HG02678 (cell line): ENCODE measurements around the gene INPP4A.

ENCODE experiments used
- ATAC-seq: cut with Tn5 transposase; IDR thresholded peaks from one replicate; pipeline ENCODE4 v1.9.1; 2021; ENCODE audit warnings: mild to moderate bottlenecking, moderate library complexity; ENCODE audit not compliant: unreplicated experiment

The INPP4A gene

DNA sequence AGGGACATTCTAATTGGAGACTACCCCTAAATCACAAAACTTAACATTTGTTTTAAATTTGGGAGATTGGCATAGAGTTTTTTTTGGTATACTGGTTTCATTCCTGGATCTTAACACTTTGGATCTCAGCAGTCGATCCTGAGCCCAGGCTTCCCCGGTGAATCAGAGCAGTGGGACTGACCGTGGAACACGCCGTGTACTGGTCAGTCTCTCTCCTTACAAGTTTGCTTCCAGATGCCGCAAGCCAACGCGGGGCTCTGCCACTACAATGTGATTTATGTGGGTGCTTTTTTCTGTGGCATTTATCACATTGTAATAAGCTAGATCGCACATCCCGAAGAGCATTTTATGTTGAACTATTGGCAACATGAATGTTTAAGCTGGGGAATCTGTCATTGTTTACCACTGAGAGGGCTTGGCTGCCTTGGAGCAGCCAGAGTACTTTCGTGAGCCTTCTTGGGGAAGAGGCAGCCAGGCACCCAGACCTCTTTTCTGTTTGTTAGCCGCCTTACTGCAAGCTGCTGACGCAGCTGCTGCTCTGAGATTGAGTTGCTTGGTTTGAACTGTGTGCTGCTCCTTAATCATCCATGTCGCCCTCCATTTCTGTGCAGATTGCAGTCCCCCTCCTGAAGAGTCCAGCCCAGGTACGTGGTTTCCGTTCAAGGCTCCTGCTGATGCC lies 114.3 kb downstream of the INPP4A start:
- no peak for ATAC-seq

DNA sequence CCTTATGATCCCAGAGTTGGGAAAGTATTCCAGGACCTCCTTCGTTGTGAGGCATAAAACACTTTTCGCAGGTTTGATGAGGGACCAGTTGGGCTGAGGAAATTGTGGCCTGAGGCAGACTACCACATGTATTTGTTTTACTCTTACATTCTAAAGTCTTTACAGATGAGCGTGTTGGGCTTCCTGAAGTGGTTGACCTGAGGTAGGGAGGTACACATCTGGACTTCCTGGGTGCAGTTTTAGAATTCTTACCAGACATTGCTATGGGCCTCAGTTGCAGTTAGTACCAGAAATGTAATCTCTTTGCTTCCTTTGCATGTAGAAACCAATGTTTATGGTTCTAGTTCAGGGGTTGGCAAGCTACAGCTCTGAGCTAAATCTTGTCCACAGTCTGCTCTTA lies 114.9 kb downstream of the INPP4A start:
- ATAC-seq: no peak

DNA sequence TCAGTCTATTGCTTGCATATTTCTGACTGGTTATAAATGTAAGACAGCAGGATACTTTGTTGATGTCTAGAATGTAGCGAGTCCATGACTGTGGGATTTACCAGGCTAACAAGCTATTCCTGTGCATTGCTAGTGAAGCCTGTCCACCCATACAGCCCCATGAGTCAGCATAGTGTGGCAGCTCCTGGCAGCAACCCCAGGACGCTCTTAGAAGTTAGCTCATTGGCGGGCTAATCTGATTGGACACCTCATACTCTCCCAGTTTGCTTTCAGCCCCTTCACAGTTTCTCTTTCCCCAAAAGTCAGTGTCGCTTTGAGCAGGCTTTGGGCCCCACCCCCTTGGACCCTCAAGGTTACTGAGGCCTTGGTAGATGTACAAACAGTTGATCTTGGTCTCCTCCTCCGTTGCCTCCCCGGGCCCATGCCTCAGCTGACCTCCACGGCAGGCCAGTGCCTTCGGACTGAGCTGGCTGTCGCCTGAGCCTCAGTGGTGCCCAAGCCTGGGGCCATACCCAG lies 115.7 kb downstream of the INPP4A start:
- no peak for ATAC-seq

DNA sequence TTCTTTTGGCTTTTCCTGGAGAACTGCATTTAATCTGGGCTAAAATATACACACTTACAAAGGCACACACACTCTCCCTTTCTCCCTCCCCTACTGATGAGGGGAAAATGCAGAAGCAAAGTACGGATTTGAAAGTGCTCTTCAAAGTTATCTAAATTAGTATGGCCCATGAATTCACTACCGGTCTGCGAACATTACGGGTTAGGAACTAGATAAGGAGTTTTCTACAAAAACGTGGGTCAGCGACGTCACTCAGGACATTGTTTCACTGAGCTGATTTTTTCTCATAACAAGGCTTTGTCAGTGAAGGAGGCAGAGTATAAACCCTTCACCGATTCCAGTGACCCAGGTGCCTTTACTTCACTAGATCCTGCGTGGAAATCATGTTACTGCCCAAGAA lies 116.4 kb downstream of the INPP4A start:
- ATAC-seq: no peak

DNA sequence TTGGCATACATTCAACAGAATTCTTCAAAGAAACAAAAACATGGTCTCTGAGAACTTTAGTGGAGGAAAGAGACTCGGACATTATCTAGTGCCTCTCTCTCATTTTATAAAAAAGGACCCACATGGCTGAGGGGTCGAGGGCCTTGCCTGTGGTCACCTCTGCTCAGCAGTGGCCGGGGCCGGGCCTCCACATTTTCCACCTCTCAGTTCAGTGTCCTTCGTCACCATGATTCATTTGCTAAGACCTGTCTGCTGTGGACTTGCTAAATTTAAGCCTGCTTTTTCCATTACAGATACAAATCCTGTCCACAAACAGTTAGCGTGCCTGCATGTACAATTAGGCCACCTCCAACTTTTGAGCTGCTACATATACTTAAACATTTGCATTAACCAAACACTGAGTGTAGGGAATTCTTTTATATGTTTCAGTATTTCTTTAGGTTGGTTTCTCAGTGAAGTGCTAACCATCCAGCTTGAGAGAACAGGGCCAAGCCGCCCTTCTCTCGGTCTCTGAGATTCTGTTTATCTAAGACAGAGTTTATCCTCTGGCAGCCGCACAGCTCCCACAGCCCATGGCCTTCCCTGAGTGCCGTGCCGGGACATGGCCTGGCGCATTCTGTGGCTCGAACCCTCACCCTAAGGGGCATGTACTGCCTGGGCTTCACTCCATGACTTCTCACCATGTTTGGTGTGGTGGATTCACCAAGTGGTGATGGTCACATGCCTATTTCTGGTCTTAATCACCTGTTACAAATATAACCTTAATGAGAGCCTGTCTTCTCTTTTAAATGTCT lies 117.4 kb downstream of the INPP4A start:
- ATAC-seq: no peak

DNA sequence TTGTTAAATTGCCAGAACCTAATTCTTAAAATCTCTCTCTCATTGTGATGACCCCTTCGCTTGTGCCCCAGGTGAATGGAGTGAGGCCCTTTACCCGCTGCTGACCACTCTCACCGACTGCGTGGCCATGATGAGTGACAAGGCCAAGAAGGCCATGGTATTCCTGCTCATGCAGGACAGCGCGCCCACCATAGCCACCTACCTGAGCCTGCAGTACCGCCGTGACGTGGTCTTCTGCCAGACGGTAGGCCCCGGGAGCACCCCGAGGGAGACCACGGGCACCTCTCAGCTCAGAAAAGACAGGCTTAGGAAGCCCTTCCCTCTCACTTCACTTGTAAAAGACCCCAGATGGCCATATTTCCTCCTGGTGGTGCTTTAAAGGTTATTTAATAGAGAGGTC lies 118.7 kb downstream of the INPP4A start:
- no peak for ATAC-seq

DNA sequence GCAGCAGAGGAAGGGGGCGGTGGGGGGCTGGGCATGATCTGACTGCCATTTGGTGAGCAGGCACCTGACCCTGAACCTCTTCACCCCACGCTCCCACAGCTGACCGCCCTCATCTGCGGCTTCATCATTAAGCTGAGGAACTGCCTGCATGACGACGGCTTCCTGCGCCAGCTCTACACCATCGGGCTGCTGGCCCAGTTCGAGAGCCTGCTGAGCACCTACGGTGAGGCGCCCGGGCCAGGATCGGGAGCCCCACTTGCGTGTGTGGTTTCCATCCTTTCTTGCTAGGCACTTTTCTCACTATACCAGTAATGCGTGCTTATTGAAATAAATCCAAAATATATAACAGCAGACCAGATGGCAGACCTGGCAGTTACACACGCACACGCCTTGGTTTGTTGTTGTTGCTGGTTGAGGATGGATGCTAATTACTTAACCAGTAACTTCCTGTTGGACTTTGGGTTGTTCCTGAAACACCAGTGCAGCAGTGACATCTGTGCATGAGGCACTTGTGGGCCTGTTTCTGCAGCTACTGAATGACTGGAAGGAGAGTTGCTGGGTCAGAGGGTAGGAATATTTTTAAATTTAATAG lies 120.0 kb downstream of the INPP4A start:
- ATAC-seq: no peak

DNA sequence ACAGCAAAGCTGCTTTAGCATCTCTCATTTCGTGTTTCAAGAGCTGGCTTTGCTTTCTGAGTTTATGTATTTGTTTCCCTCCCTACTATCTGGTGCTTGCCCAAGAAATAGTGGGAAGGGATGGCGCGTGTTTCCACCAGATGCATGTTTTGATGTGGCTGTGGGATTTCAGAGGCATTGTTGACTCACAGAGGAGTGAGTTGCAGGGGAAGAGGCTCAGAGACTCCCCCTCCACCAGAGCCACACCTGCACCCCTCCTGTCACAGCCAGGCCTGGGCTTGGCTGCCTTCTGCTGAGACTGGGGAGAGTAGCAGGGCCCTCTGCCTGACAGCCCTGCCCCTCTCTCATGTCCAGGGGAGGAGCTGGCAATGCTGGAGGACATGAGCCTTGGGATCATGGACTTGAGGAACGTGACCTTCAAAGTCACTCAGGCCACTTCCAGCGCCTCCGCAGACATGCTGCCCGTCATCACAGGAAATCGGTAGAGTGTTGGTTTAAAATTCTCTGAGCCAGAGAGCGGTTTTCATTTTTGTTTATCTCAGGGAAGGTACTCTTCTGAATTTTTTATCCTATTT lies 120.7 kb downstream of the INPP4A start:
- no peak for ATAC-seq

DNA sequence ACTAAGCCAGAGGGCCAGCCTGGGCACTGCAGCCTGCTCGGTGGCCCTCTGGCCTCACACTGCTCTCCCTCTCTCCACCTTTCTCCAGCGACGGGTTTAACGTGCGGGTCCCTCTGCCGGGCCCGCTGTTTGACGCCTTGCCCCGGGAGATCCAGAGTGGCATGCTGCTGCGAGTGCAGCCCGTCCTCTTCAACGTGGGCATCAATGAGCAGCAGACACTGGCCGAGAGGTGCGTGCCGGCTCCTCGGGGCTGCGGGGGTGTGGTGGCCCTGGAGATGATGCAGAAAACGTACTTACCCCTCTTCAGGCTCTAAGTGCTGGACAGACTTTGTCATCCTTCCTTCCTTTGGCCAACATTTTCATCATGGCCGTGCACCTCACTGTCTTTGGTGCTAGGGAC lies 121.3 kb downstream of the INPP4A start:
- ATAC-seq: no peak

DNA sequence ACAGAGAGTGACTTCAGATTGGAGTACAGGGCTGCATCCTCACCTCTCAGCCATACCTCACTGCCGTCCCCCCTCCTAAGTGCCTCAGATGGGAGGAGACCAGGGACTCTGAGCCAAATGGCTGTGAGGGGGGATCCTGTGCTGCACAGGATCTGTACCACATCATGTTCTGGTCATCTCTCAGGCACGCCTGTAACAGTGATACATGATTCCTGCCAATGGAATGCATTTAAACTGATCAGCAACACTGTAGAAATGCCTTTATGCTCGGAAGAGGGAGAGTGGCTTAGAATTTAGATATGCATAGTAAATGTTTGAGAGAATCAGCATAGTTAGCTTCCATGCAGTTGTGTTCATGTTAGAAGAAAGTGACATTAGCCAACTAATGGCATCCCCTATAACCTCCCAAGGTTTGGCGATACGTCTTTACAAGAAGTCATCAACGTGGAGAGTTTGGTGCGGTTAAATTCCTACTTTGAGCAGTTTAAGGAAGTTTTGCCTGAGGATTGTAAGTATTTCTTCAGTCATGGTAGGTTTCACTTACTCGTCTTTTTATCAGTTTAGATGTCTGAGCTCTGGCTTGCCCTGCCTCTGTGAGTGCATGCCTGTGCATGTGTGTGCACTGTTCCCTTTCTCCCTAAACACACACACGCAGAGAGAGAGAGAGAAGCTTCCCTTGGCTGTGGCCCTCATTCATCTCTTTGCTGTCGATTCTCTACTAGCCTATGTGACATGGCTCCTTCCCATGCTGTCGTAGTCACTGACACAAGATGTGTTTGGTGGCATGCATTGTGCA lies 123.7 kb downstream of the INPP4A start:
- no peak for ATAC-seq

DNA sequence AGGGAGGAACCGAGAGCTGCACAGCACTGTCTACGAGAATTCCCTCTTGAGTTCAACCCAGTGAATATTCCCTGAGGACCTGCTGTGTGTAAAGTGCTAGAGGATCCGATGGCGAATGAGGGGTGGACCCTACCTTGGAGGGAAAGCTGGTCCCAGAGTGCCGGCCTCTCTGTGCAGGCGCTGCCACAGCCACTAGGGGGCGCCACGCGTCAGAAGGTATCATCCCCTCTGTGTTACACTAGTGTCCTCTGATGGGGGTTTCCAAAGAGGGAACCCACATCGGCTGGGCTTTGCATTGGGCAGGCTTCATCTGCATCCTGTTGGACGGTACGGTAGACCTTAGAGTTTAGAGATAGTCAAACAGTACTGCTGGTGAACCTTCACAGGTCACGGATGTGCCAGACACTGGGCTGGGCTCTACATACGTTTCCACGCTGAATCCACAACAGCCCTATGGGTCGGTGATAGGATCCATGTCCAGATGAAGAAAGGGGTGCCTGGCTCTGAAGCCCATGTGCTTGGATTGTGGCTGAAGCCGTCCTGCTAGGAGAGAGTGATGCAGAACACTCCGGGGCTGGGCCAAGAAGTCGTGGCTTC lies 124.6 kb downstream of the INPP4A start:
- ATAC-seq: no peak

DNA sequence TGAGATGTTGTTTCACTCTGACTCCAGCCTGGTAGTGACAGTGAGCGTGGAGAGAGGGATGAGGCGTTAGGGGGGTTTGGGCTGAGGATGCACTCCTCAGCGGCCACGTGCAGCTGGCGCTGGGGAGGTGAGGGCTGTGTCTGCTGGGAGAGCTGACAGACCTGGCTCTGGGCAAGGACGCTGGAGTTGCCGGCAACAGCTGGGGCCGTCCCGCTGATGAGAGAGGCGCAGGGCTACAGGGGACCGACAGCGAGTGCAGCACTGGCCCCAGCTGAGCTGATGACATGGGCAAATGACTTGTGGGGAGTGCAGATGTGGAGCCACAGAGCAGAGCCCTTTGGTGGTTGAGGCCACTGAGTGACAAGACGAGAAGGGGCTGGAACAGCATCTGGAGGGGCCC lies 125.3 kb downstream of the INPP4A start:
- no peak for ATAC-seq

DNA sequence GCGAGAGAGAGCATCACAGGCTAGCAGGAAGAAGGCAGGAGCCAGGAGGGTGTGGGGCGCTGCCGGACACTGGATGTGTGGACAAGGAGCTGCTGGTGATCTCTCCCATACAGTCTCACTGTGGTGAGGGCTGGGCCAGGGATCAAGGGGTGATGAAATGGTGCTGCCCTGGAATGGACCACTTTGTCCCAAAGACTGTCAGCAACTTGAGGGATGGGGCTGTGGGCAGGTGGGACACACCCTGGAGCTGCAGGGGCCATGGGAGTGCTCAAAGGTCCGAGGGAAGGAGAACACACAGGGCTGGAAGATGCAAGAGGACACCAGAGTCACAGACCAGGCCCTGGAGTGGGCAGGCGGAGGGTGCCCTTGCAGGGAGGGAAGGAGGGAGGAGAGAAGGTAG lies 125.7 kb downstream of the INPP4A start:
- no peak for ATAC-seq

DNA sequence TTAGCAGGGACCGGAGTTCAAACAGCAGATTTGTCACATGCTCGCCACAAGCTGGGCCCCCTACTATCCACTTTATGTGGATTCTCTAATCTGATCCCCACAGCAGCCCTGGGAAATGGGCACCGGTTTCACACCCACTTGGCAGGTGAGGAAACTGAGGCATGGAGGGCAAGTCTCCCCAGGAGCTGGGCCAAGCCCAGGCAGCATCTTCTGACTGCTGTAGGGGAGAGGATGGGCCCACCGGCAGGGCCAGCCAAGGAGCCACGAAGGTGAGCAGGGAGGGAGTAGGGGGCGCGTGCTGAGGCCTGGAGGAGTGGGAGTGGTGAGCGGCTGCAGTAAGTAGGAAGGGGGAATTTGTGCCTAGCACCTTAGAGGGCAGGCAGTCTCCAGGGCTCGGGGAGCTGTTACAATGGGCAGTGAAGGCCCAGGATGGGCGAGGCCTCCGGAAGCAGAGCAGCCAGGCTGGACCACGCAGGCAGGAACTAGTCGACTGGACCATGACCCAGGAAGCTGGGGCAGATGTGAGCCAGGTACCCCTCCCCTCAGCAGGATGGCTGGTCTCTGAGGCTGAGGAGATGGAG lies 126.6 kb downstream of the INPP4A start:
- no peak for ATAC-seq

DNA sequence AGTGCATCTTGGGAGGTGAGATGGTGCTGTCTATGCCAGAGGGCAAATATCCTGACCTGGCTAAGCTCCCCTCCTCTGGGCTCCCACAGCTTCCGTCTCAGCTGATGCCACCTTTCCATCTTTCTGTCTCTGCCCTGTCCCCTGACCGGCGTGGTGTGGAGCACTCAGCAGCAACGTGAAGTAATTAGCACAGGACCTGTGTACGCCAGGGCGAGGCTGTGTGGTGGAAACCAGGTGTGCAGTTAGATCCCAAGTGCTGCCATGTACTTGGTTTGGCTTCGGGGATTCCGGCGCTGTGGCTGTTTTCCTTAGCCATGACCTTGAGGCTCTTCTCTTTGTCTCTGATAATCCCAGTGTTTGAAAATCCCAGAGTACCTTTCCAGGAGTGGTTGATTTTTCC lies 127.1 kb downstream of the INPP4A start:
- ATAC-seq: no peak

DNA sequence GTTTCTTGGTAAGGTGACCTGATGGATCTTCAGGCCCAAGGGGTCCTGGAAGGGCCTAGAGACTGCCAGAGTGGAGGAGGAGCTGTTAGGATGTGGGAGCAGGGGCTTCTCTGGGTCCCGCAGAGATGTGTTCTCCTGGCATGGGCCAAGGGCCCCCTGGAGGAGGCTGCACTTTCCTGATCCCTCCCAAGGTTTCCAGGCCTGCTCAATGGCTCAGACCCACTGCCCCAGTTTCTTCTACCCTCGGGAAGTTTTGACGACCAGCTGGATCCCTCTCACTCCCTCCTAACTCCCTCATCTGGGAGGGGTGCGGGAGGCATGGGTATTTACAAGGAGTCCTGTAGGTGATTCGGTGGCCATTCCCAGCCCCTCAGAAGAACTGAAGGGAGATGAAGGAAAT lies 127.6 kb downstream of the INPP4A start:
- no peak for ATAC-seq

DNA sequence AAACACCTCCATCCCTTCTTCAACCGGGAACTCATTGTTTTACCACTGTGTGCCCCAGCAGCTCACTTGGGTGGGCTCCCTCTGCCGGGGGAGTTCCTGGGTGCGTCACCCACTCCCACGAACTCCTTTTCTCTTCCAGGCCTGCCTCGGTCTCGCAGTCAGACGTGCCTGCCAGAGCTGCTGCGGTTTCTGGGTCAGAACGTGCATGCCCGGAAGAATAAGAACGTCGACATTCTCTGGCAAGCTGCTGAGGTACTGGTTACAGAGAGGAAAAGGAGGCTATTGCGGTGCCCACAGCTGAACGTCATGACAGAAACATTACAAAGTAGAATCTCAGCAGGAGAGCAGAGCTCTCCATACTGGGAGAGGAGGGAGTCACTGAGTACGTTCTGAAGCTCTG lies 128.0 kb downstream of the INPP4A start:
- ATAC-seq: no peak

DNA sequence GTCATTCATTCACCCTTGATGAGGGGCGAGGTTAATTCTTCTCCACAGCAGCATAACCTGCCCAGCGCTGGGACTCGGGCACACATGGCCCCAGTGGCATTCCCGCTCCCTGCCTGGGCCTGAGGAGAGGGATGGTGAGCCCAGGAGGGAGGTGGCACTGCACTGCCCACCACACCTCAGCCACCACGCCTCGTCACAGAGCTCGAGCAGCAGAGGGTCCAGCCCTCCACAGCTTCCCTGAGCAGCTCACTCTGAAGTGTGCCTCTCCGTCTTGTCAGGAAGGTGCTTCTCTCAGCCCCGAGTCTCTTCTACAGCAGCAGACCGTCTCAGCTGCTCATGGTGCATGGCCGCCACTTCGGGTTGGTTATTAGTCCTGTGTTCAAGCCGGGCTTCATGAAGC lies 128.8 kb downstream of the INPP4A start:
- no peak for ATAC-seq

DNA sequence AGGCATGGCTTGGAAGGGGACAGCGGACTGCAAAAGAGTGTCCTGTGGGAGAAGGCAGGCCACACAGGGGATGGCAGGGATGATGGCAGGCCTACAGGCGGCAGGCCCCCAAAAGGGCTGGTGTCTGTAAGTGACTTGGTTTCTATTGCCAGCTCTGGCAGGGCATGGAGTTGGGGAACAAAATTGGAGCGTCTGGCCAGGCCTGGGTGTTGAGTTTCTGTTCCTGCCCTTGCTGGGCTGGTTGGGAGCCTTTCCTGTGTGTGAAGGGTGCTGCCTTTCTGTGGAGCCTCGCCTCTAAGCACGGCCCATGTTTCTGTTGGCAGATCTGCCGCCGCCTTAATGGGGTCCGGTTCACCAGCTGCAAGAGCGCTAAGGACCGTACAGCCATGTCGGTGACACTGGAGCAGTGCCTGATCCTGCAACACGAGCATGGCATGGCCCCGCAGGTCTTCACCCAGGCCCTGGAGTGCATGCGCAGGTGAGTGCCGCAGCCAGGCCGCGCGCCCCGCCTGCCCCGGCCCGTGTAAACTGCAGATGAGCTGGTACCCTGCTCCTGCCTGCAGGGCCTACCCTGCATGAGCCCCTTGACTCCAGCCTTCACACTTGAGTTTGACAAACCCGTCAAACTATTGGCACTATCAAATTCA lies 132.1 kb downstream of the INPP4A start:
- no peak for ATAC-seq

DNA sequence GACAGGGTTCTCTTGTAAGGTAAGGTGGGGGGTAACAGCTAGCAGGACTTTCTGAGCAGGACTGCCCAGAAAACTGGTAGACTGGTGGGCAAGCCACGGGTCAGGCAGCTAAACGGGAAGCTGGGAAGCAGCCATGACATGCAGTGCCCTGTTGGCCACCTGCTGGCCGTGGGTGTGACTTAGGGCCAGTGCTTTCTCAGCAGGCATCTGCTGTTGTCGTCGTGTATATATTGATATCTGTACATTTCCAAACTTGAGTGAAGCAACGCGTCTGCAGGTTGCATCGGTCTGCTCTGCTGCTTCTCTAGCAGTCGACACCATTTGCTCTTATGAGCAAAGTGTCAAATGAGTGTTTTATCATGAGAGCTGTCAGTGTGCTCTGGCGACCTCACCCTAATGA lies 132.7 kb downstream of the INPP4A start:
- ATAC-seq: no peak
